Glutamatergic neuron (in vitro differentiated cells): Measurements from ENCODE around the gene CKS1B. TPM values are rescaled to one million over a fixed set of nuclear protein-coding genes. Genes with fewer than 3 reads are reported as not detected.

ENCODE experiments used
- DNase-seq: peaks from one replicate; pipeline ENCODE4 v3.0.0; 2022
- H3K27ac Mint-ChIP-seq: one replicate; pipeline ENCODE4 v1.8.0; 2020; ENCODE audit warnings: mild to moderate bottlenecking, mixed read lengths, inconsistent platforms; ENCODE audit not compliant: unreplicated experiment
- H3K27me3 Mint-ChIP-seq: one replicate; pipeline ENCODE4 v1.8.0; 2020; ENCODE audit warnings: mild to moderate bottlenecking, moderate library complexity, mixed read lengths, inconsistent platforms; ENCODE audit not compliant: unreplicated experiment
- H3K36me3 Mint-ChIP-seq: one replicate; pipeline ENCODE4 v1.8.0; 2020; ENCODE audit warnings: mild to moderate bottlenecking, mixed read lengths, inconsistent platforms; ENCODE audit not compliant: unreplicated experiment
- H3K4me1 Mint-ChIP-seq: one replicate; pipeline ENCODE4 v1.8.0; 2020; ENCODE audit warnings: mild to moderate bottlenecking, low read depth, mixed read lengths, inconsistent platforms; ENCODE audit not compliant: unreplicated experiment
- H3K4me3 Mint-ChIP-seq: one replicate; pipeline ENCODE4 v1.8.0; 2020; ENCODE audit warnings: mild to moderate bottlenecking, mixed read lengths, inconsistent platforms; ENCODE audit not compliant: unreplicated experiment
- H3K9me3 Mint-ChIP-seq: one replicate; pipeline ENCODE4 v1.8.0; 2020; ENCODE audit warnings: mild to moderate bottlenecking, moderate library complexity, mixed read lengths, inconsistent platforms; ENCODE audit not compliant: unreplicated experiment
- CTCF ChIP-seq: fragments of 200-600 bp; sonication (generic); IDR thresholded peaks from one replicate; pipeline ENCODE4 v1.5.0; 2021; ENCODE audit not compliant: partially characterized antibody, unreplicated experiment
- microRNA-seq: library from miRNA; unstranded; fragments of <30 nt; microRNA quantifications from one replicate; pipeline ENCODE4, GENCODE V29; 2020; ENCODE audit not compliant: unreplicated experiment
- total RNA-seq: library from RNA; stranded (reverse); fragmentation: NEBNext Ultra II Directional; extraction: Animal tissue kit (Norgen Biotek cat#: 25700); gene quantifications from one replicate; pipeline ENCODE4 v1.2.1, GENCODE V29; 2021; ENCODE audit not compliant: unreplicated experiment

Gene CKS1B
- total RNA-seq, 1 donor from 2014 or later = 22.8 TPM

DNA sequence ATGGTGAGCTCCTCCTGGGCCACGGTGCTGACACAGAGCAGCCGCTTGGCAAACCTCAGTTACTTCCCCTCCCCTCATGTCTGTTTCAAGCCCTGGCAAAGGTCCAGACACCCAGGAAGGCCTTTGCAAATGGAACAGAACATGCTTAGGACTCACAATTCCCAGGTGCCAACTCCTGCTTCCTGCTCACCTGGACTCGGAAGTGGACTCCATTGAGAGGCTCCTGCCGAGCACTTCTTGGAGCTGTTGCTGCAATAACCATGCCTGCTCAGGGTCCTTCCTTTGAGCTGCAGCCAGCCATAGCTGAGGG lies 48.4 kb downstream of the CKS1B start:
- H3K4me1 Mint-ChIP-seq = peaks cover 19% of the 10 kb centered on the region
- no peaks in the 10 kb centered on the region for H3K36me3 Mint-ChIP-seq
- H3K9me3 Mint-ChIP-seq = peaks cover 12% of the 10 kb centered on the region
- no peak for TF ChIP-seq CTCF
- H3K4me3 Mint-ChIP-seq = no peak overlapping the region
- H3K27me3 Mint-ChIP-seq = peaks cover 14% of the 10 kb centered on the region
- H3K27ac Mint-ChIP-seq = no peak overlapping the region
- DNase-seq = no peak

- TF ChIP-seq CTCF = no peak
- Mint-ChIP-seq H3K36me3 (no peaks in the 10 kb centered on the region), H3K27me3 (peaks cover 14% of the 10 kb centered on the region), H3K4me1 (peaks cover 17% of the 10 kb centered on the region), H3K4me3 (no peak overlapping the region), H3K9me3 (peaks cover 10% of the 10 kb centered on the region), H3K27ac (no peak overlapping the region)
- no peak for DNase-seq
Measured at GRCh38 chr1:155023627-155024026, 49.1 kb downstream of the CKS1B start.

GRCh38 chr1:155024315-155024714 lies 49.8 kb downstream of the CKS1B start:
- peaks cover 13% of the 10 kb centered on the region for H3K27me3 Mint-ChIP-seq
- peaks cover 10% of the 10 kb centered on the region for H3K4me1 Mint-ChIP-seq
- no peak overlapping the region for H3K4me3 Mint-ChIP-seq
- H3K9me3 Mint-ChIP-seq = peaks cover 8% of the 10 kb centered on the region
- no peaks in the 10 kb centered on the region for H3K36me3 Mint-ChIP-seq
- TF ChIP-seq CTCF = no peak
- no peak overlapping the region for H3K27ac Mint-ChIP-seq
- DNase-seq = no peak

- TF ChIP-seq CTCF = no peak
- peaks cover 10% of the 10 kb centered on the region for H3K27me3 Mint-ChIP-seq
Measured at GRCh38 chr1:155026154-155026553, 51.7 kb downstream of the CKS1B start.

GRCh38 chr1:155026588-155026987 lies 52.1 kb downstream of the CKS1B start:
- Mint-ChIP-seq H3K27ac (no peak overlapping the region), H3K36me3 (no peaks in the 10 kb centered on the region), H3K4me1 (no peaks in the 10 kb centered on the region), H3K27me3 (peaks cover 7% of the 10 kb centered on the region), H3K4me3 (no peak overlapping the region), H3K9me3 (peaks cover 2% of the 10 kb centered on the region)
- no peak for TF ChIP-seq CTCF
- no peak for DNase-seq

More at GRCh38 chr1:155026154-155026553, 51.7 kb downstream of the CKS1B start:
- Mint-ChIP-seq H3K36me3 (no peaks in the 10 kb centered on the region), H3K4me1 (no peaks in the 10 kb centered on the region), H3K9me3 (peaks cover 2% of the 10 kb centered on the region), H3K27ac (no peak overlapping the region), H3K4me3 (no peak overlapping the region)
- DNase-seq = no peak

Small RNA genes within 50 kb of the gene (microRNA-seq; reads per million reads assigned to microRNA genes)
- not detected for gene MIR4258

Other genes starting within 250 kb of the CKS1B start
- gene KCNN3, start 104.4 kb upstream of the CKS1B start, total RNA-seq = 3.8 TPM
- gene PMVK, start 38.0 kb upstream of the CKS1B start, total RNA-seq = 30.7 TPM
- gene PBXIP1, start 18.6 kb upstream of the CKS1B start, total RNA-seq = 29.9 TPM
- 32.7 TPM for gene PYGO2, start 12.9 kb upstream of the CKS1B start, total RNA-seq
- gene SHC1, start 3.9 kb upstream of the CKS1B start, total RNA-seq = 155 TPM
- gene FLAD1, start 8.7 kb downstream of the CKS1B start, total RNA-seq = 68.8 TPM
- gene LENEP, start 18.9 kb downstream of the CKS1B start, total RNA-seq = 1.3 TPM
- 8.1 TPM for gene ZBTB7B, start 28.1 kb downstream of the CKS1B start, total RNA-seq
- 0.64 TPM for gene DCST2, start 59.1 kb downstream of the CKS1B start, total RNA-seq
- gene DCST1, start 59.1 kb downstream of the CKS1B start, total RNA-seq = not detected
- 7.6 TPM for gene ADAM15, start 76.6 kb downstream of the CKS1B start, total RNA-seq
- gene EFNA4, start 89.1 kb downstream of the CKS1B start, total RNA-seq = 2.9 TPM
- gene EFNA3, start 104.2 kb downstream of the CKS1B start, total RNA-seq = 14.6 TPM
- gene EFNA1, start 153.2 kb downstream of the CKS1B start, total RNA-seq = 1.7 TPM
- gene SLC50A1, start 161.2 kb downstream of the CKS1B start, total RNA-seq = 8.6 TPM
- gene DPM3, start 165.8 kb downstream of the CKS1B start, total RNA-seq = 27.7 TPM
- 108 TPM for gene KRTCAP2, start 198.6 kb downstream of the CKS1B start, total RNA-seq
- gene TRIM46, start 199.2 kb downstream of the CKS1B start, total RNA-seq = 30.4 TPM
- 377 TPM for gene THBS3, start 233.2 kb downstream of the CKS1B start, total RNA-seq
- gene MTX1, start 234.0 kb downstream of the CKS1B start, total RNA-seq = 26.1 TPM